ENCODE results near the gene PRKN. TPM values are rescaled to one million over a fixed set of nuclear protein-coding genes. Genes with fewer than 3 reads are reported as not detected.

Gene PRKN
- total RNA-seq, 4 donors from 2014 or later = 4.5 to 12.3 (median 9.0) TPM

DNA sequence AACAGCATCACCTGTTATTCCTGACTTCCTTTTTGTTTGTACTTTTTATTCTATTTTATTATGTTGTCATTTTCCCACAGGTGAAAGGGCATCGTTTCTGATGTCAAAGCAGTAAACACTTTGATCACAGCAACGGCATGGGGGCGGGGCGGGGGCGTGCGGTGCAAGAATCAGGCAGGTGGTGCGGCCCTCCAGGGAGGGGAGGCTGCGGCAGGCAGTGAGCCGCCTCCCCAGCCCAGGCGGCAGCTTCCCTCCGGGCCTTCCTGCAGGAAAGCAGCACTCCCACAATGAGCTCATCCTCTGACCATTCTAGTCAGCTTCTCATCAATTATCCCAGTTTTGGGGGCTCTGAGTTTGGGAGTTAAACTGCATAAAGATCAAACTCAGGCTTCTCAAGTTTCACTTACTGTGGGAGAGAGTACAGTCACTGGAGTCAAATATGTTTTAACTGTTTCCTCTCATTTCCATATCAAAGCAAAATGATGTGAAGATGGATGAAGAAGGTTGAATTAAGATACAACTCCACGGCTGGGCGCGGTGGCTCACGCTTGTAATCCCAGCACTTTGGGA lies 845.3 kb downstream of the PRKN start:
- no peaks in the 10 kb centered on the region for H3K27me3 ChIP-seq
- no peaks in the 10 kb centered on the region for H3K9me3 ChIP-seq
- intact Hi-C loops (cut with DNase I; ENCODE audit: low total_unique reads) = no loop called here
- 59 to 61% methylated on average over 3 to 15 of the region's 15 CpGs for WGBS, 2 donors (ENCODE audit: low coverage in 1 of 2)
- in situ Hi-C loops (cut with MboI; ENCODE audit: low pct_ligation_motif_present in 1 of 4, low pct_unique_long_range_greater_than_20kb in 1 of 4, low sequenced_read_pairs in 3 of 4) = no loop called here
- TF ChIP-seq POLR2AphosphoS5 (IDR thresholded peaks at IDR 0.05) (no peak), POLR2A (IDR thresholded peaks at IDR 0.05) (no peak), EP300 (IDR thresholded peaks at IDR 0.05; ENCODE audit: low read depth) (no peak)
- TF ChIP-seq, protein P1, sequence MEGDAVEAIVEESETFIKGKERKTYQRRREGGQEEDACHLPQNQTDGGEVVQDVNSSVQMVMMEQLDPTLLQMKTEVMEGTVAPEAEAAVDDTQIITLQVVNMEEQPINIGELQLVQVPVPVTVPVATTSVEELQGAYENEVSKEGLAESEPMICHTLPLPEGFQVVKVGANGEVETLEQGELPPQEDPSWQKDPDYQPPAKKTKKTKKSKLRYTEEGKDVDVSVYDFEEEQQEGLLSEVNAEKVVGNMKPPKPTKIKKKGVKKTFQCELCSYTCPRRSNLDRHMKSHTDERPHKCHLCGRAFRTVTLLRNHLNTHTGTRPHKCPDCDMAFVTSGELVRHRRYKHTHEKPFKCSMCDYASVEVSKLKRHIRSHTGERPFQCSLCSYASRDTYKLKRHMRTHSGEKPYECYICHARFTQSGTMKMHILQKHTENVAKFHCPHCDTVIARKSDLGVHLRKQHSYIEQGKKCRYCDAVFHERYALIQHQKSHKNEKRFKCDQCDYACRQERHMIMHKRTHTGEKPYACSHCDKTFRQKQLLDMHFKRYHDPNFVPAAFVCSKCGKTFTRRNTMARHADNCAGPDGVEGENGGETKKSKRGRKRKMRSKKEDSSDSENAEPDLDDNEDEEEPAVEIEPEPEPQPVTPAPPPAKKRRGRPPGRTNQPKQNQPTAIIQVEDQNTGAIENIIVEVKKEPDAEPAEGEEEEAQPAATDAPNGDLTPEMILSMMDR (IDR thresholded peaks at IDR 0.05) = no peak
- H3K4me3 ChIP-seq = no peak overlapping the region
- no peaks in the 10 kb centered on the region for H3K4me1 ChIP-seq
- H3K36me3 ChIP-seq = no peaks in the 10 kb centered on the region
- peak; percentile 48 for DNase-seq
- no peak overlapping the region for H3K27ac ChIP-seq

DNA sequence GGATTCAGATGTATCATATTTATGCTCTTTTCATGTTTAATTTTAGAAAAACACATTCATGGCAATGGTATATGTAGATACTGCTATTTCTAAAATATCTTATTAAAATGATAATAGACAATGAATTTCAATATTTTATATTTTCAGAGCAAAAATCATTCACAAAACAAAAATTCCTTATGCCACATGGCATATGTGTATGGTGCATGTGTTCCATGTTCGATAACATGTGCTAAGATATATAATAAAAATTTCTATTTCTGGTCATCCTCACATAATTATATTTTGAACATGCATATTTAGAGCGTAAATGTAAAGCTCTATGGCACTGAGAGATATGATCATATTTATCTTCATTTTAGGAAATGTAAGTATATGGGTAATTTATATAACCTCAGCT lies 847.5 kb downstream of the PRKN start:
- no peak for DNase-seq
- intact Hi-C loops (cut with DNase I; ENCODE audit: low total_unique reads) = no loop called here
- TF ChIP-seq POLR2A (IDR thresholded peaks at IDR 0.05) (no peak), EP300 (IDR thresholded peaks at IDR 0.05; ENCODE audit: low read depth) (no peak), POLR2AphosphoS5 (IDR thresholded peaks at IDR 0.05) (no peak)
- TF ChIP-seq, protein P1 (IDR thresholded peaks at IDR 0.05) = no peak
- in situ Hi-C loops (cut with MboI; ENCODE audit: low pct_ligation_motif_present in 1 of 4, low pct_unique_long_range_greater_than_20kb in 1 of 4, low sequenced_read_pairs in 3 of 4) = no loop called here
- Histone ChIP-seq H3K4me1 (no peaks in the 10 kb centered on the region), H3K27me3 (no peaks in the 10 kb centered on the region), H3K9me3 (no peaks in the 10 kb centered on the region), H3K27ac (no peak overlapping the region), H3K4me3 (no peak overlapping the region), H3K36me3 (no peaks in the 10 kb centered on the region)
- 87 to 95% methylated on average over 2 of the region's 2 CpGs for WGBS, 2 donors (ENCODE audit: low coverage in 1 of 2)

DNA sequence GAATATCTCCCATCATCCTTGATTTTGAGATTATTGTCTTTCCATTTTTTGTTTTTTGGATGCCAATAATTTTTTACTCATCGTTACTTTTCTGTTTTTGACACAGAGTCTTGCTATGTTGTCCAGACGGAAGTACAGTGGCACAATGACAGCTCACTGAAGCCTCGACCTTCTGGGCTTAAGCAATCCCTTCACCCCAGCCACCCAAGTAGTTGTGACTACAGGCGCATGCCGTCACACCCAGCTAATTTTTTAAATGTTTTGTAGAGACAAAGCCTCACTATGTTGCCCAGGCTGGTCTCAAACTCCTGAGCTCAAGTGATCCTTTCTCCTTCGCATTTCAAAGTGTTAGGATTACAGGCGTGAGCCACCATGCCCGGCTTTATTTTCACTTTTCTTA lies 851.3 kb downstream of the PRKN start:
- Histone ChIP-seq H3K9me3 (no peaks in the 10 kb centered on the region), H3K4me3 (no peak overlapping the region), H3K4me1 (no peaks in the 10 kb centered on the region), H3K27ac (no peak overlapping the region), H3K36me3 (no peaks in the 10 kb centered on the region), H3K27me3 (no peaks in the 10 kb centered on the region)
- in situ Hi-C loops (cut with MboI; ENCODE audit: low pct_ligation_motif_present in 1 of 4, low pct_unique_long_range_greater_than_20kb in 1 of 4, low sequenced_read_pairs in 3 of 4) = no loop called here
- intact Hi-C loops (cut with DNase I; ENCODE audit: low total_unique reads) = no loop called here
- 93 to 97% methylated on average over 6 to 8 of the region's 8 CpGs for WGBS, 2 donors (ENCODE audit: low coverage in 1 of 2)
- no peak for DNase-seq
- TF ChIP-seq, protein P1 (IDR thresholded peaks at IDR 0.05) = no peak
- TF ChIP-seq EP300 (IDR thresholded peaks at IDR 0.05; ENCODE audit: low read depth) (no peak), POLR2AphosphoS5 (IDR thresholded peaks at IDR 0.05) (no peak), POLR2A (IDR thresholded peaks at IDR 0.05) (no peak)

DNA sequence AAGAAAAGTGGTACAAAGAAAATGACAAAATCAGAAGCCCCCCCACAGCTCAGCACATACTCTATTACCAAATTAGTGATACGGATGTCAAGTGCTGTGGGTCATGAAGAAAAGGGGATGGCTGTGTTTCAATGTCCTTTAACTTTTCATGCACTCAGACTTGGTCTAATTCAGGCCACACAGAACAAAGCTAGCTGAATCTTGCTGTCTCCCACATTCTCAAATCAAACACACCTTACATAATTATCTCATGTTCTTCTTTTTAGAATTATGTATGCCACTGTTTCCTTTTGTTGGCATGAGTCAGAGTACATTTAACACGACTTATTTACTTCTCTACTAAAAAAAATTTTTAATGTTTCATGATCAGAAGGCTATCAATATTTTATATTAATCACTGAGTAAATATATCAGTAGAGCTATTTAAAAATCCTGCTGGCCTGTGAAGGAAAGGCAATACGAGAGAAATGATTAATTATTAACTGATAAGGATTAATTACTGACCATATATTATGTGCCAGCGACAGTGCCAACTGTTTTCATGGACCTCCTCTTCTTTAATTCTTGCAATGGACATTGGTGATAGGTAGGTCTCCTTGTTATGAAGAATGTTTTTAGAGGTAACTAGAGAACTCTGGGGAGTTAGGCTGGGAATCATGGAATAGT lies 857.2 kb downstream of the PRKN start:
- no peaks in the 10 kb centered on the region for H3K9me3 ChIP-seq
- no peak for DNase-seq
- H3K27ac ChIP-seq = no peak overlapping the region
- H3K4me3 ChIP-seq = no peak overlapping the region
- H3K36me3 ChIP-seq = no peaks in the 10 kb centered on the region
- H3K4me1 ChIP-seq = peaks cover 0 to 12% (median 4%) of the 10 kb centered on the region in 4 donors
- H3K27me3 ChIP-seq = no peaks in the 10 kb centered on the region
- in situ Hi-C loops (cut with MboI; ENCODE audit: low pct_ligation_motif_present in 1 of 4, low pct_unique_long_range_greater_than_20kb in 1 of 4, low sequenced_read_pairs in 3 of 4) = no loop called here
- intact Hi-C loops (cut with DNase I; ENCODE audit: low total_unique reads) = no loop called here
- 53 to 63% methylated on average over 2 to 4 of the region's 4 CpGs for WGBS, 2 donors (ENCODE audit: low coverage in 1 of 2)
- TF ChIP-seq POLR2AphosphoS5 (IDR thresholded peaks at IDR 0.05) = no peak
- TF ChIP-seq, protein P1 (IDR thresholded peaks at IDR 0.05) = no peak
- no peak for TF ChIP-seq POLR2A (IDR thresholded peaks at IDR 0.05)
- TF ChIP-seq EP300 (IDR thresholded peaks at IDR 0.05; ENCODE audit: low read depth) = no peak
